WTC11 (cell line): ENCODE results near the gene MUC21. TPM values are rescaled to one million over a fixed set of nuclear protein-coding genes. Genes with fewer than 3 reads are reported as not detected.

ENCODE experiments used
- ATAC-seq: fragments of 200-7000 bp; cut with Tn5 transposase; 2 replicates; pipeline ENCODE4 v1.10.0; 2021; ENCODE audit warnings: mild to moderate bottlenecking, moderate library complexity
- CTCF ChIA-PET: fragments of 300-600 bp; sonication (Branson Sonifier 250); formaldehyde crosslinking; loops from one replicate; lab custom pipeline; 2021; ENCODE audit warnings: antibody characterized with exemption; lab: Charles Lee
- POLR2A ChIA-PET: fragments of 350-600 bp; sonication (Branson Sonifier 250); formaldehyde crosslinking; loops from one replicate; lab custom pipeline; 2021; ENCODE audit warnings: antibody characterized with exemption; lab: Charles Lee
- DNase-seq: peaks from one replicate; pipeline ENCODE4 v3.0.0; 2021; ENCODE audit warnings: low spot score
- H3K27ac Mint-ChIP-seq: 2 replicates; pipeline ENCODE4 v1.8.0; 2021; ENCODE audit warnings: mixed read lengths
- H3K27me3 Mint-ChIP-seq: 2 replicates; pipeline ENCODE4 v1.8.0; 2021; ENCODE audit warnings: low read depth, mild to moderate bottlenecking, moderate library complexity, mixed read lengths
- H3K36me3 Mint-ChIP-seq: 2 replicates; pipeline ENCODE4 v1.8.0; 2021; ENCODE audit warnings: mixed read lengths
- H3K4me1 Mint-ChIP-seq: 2 replicates; pipeline ENCODE4 v1.8.0; 2022; ENCODE audit warnings: mixed read lengths
- H3K4me3 Mint-ChIP-seq: 2 replicates; pipeline ENCODE4 v1.8.0; 2021; ENCODE audit warnings: mild to moderate bottlenecking, moderate library complexity, mixed read lengths
- H3K9me3 Mint-ChIP-seq: 2 replicates; pipeline ENCODE4 v1.8.0; 2021; ENCODE audit warnings: mixed read lengths
- CREB1 ChIP-seq: sonication (generic); formaldehyde crosslinking; IDR thresholded peaks from 2 replicates; pipeline ENCODE4 v1.8.0; 2023; ENCODE audit warnings: mild to moderate bottlenecking, missing genetic modification reagents
- EMX1 ChIP-seq: fragments of 250-450 bp; sonication (Bioruptor Pico); IDR thresholded peaks from 2 replicates; pipeline ENCODE4 v1.8.0; 2021; ENCODE audit warnings: mild to moderate bottlenecking
- GRHL2 ChIP-seq: fragments of 250-450 bp; sonication (Bioruptor Pico); IDR thresholded peaks from 2 replicates; pipeline ENCODE4 v1.8.0; 2022; ENCODE audit warnings: mild to moderate bottlenecking, moderate library complexity; ENCODE audit not compliant: insufficient replicate concordance, severe bottlenecking
- GTF2I ChIP-seq: fragments of 250-450 bp; sonication (Bioruptor Pico); conservative IDR thresholded peaks from 2 replicates; pipeline ENCODE4 v1.4.0; 2021; ENCODE audit warnings: mild to moderate bottlenecking
- HMGA2 ChIP-seq: fragments of 250-450 bp; sonication (Bioruptor Pico); IDR thresholded peaks from 2 replicates; pipeline ENCODE4 v1.4.0; 2021; ENCODE audit warnings: mild to moderate bottlenecking, moderate library complexity
- NR2C2 ChIP-seq: sonication (generic); formaldehyde crosslinking; IDR thresholded peaks from 2 replicates; pipeline ENCODE4 v1.8.0; 2022; ENCODE audit warnings: mild to moderate bottlenecking, missing genetic modification reagents
- SOX15 ChIP-seq: fragments of 250-450 bp; sonication (Bioruptor Pico); IDR thresholded peaks from 2 replicates; pipeline ENCODE4 v1.9.0; 2021; ENCODE audit warnings: mild to moderate bottlenecking
- SP1 ChIP-seq: sonication (generic); formaldehyde crosslinking; conservative IDR thresholded peaks from 2 replicates; pipeline ENCODE4 v1.8.1; 2022; ENCODE audit warnings: missing genetic modification reagents
- ZNF121 ChIP-seq: sonication (generic); formaldehyde crosslinking; IDR thresholded peaks from 2 replicates; pipeline ENCODE4 v1.8.0; 2023; ENCODE audit warnings: missing genetic modification reagents
- ZNF317 ChIP-seq: sonication (generic); formaldehyde crosslinking; IDR thresholded peaks from 2 replicates; pipeline ENCODE4 v1.8.1; 2023; ENCODE audit warnings: low read depth, mild to moderate bottlenecking, moderate library complexity, missing genetic modification reagents, borderline replicate concordance
- ZNF416 ChIP-seq: fragments of 250-450 bp; sonication (Bioruptor Pico); IDR thresholded peaks from 2 replicates; pipeline ENCODE4 v1.9.0; 2021; ENCODE audit warnings: mild to moderate bottlenecking, inconsistent platforms
- total RNA-seq: library from RNA; stranded (reverse); gene quantifications from 3 replicates; pipeline ENCODE4 v1.2.3, GENCODE V29; 2021
- TF ChIP-seq, protein P1 (sequence below): fragments of 250-450 bp; sonication (Bioruptor Pico); conservative IDR thresholded peaks from 2 replicates; pipeline ENCODE4 v1.9.0; 2021; ENCODE audit warnings: mild to moderate bottlenecking
- TF ChIP-seq, protein P2 (sequence below): sonication (generic); formaldehyde crosslinking; IDR thresholded peaks from 2 replicates; pipeline ENCODE4 v1.8.1; 2023; ENCODE audit warnings: mild to moderate bottlenecking, moderate library complexity, missing genetic modification reagents
- TF ChIP-seq, protein P3 (sequence below): fragments of 200-600 bp; IDR thresholded peaks from 2 replicates; pipeline ENCODE4 v1.8.0; 2022; ENCODE audit warnings: antibody characterized with exemption
- TF ChIP-seq, protein P4 (sequence below): sonication (generic); formaldehyde crosslinking; IDR thresholded peaks from 2 replicates; pipeline ENCODE4 v1.8.1; 2023; ENCODE audit warnings: mild to moderate bottlenecking, missing genetic modification reagents, borderline replicate concordance
- TF ChIP-seq, protein P5 (sequence below): sonication (generic); formaldehyde crosslinking; IDR thresholded peaks from 2 replicates; pipeline ENCODE4 v1.8.1; 2023; ENCODE audit warnings: mild to moderate bottlenecking, missing genetic modification reagents

MUC21 gene
- total RNA-seq, 1 experiment from 2014 or later = not detected

DNA sequence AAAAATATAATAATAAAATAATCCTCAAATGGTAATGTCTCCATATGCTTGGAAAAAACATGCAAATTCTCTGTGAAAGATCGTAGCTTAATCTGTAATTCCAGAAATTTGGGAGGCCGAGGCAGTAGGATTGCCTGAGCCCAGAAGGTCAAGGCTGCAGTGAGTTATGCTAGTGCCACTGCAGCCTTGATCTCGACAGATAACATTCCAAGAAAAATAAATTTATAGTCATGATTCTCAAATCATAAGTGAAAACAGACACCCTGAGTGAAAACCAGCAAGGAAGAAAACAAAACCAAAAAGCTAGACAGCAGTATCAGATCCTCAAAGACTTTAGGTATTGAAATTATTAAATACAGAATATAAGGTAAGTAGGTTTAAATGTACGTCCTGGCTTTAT lies 3.8 kb upstream of the MUC21 start (continued):
- TF ChIP-seq, protein P1, sequence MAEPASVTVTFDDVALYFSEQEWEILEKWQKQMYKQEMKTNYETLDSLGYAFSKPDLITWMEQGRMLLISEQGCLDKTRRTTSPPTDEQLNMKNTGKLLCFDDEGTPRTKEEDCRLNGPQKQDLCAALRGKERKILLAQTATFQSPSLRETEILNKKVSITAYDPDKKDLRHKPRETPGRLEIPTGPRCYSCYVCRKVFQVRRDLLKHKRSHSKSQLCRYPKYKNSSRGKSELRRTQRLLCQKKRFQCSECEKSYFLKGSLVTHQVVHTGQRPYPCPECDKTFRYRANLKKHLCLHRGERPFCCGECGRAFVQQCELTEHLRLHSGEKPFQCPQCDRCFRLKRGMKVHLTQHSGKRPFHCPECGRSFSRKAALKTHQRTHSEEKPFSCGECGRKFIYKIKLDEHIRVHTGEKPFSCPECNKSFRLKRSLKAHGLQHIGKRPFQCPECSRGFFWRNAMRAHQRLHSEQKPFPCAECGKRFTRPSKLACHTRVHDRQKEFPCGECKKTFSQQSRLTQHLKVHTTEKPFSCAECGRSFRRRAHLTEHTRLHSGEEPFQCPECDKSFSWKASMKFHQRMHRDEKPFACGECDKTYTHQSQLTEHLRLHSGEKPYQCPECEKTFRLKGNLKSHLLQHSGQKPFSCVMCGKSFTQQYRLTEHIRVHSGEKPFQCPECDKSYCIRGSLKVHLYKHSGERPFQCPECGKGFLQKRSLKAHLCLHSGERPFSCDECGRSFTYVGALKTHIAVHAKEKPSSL (CRISPR knock-in tag) = no peak
- no peak for TF ChIP-seq ZNF416 (CRISPR knock-in tag)
- no peak for TF ChIP-seq ZNF317 (CRISPR knock-in tag)
- TF ChIP-seq, protein P2, sequence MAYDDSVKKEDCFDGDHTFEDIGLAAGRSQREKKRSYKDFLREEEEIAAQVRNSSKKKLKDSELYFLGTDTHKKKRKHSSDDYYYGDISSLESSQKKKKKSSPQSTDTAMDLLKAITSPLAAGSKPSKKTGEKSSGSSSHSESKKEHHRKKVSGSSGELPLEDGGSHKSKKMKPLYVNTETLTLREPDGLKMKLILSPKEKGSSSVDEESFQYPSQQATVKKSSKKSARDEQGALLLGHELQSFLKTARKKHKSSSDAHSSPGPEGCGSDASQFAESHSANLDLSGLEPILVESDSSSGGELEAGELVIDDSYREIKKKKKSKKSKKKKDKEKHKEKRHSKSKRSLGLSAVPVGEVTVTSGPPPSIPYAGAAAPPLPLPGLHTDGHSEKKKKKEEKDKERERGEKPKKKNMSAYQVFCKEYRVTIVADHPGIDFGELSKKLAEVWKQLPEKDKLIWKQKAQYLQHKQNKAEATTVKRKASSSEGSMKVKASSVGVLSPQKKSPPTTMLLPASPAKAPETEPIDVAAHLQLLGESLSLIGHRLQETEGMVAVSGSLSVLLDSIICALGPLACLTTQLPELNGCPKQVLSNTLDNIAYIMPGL (CRISPR knock-in tag) = no peak

DNA sequence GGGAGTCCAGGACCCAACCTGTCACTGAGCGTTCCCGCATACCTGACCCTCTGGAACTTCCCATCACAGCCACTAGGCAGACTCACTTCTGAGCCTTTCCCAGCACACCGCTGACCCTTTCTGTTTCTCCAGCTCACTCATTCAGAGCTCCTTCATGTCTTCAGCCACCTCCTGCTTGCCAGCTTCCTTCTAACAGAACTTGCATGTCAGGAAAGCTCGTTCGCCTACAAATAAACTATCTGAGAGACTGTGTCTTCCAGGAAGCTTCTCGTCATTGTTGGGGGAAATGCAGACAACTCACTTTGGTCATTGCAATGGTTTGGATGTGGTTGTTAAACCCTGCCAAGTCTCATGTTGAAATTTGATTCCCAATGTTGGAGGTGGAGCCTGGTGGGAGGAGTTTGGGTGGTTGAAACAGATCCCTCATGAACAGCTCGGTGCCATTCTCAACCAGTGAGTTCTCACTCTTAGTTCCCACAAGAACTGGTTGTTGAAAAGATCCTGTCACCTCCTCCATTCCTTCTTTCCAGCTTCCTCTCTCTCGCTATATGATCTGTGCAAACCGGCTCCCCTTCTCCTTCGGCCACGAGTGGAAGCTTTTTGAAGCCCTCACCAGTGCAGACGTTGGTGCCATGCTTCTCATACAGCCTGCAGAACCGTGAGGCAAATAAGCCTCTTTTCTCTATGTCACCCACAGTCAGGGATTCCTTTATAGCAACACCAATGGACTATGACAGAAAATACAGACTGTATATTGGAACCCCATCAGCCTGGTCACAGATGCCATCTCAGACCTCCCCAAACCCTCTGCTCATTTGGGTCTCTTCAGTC lies 1.4 kb upstream of the MUC21 start:
- ChIA-PET POLR2A (interaction anchor here (1.0 kb wide), 1 partner anchor 68 kb away, joined by 3 read pairs; the partner anchor contains the start of gene VARS2), CTCF (interaction anchor here (0.6 to 3.1 kb wide), 28 partner anchors 9 to 303 kb away, joined by 3 to 23 read pairs (median 4); partner anchors contain the start of genes GTF2H4, NRM and VARS2)
- peak; percentile 67 for DNase-seq
- TF ChIP-seq HMGA2 = no peak
- peak; percentile 45; the same call in 1 of the 2 replicates for TF ChIP-seq SP1 (CRISPR knock-in tag)
- no peak for TF ChIP-seq CREB1
- TF ChIP-seq SOX15 = no peak
- Mint-ChIP-seq H3K27me3 (no peaks in the 10 kb centered on the region; the same call in none of the 2 replicates), H3K4me3 (peak overlapping the region; percentile 57), H3K27ac (peak overlapping the region; percentile 92), H3K36me3 (no peaks in the 10 kb centered on the region), H3K9me3 (peaks cover 3% of the 10 kb centered on the region; the same call in 1 of the 2 replicates), H3K4me1 (peaks cover 21% of the 10 kb centered on the region)
- ATAC-seq = peak; percentile 99

DNA sequence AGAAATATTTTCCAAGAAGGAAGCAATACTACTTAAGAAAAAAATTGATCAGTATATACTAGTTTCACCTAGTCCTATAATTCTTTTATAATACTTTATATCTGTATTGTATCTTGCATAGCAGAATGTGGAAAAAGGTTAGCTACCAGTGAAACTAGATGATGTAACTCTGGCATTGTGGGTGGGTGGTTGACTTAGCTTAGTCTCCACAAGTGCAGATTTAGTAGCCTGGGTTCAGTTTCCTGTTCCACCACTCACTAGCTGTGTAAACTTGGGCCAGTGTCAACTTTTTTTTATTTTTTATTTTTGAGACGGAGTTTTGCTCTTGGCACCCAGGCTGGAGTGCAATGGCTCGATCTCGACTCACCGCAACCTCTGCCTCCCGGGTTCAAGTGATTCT lies 2.0 kb downstream of the MUC21 start:
- no peaks in the 10 kb centered on the region for H3K36me3 Mint-ChIP-seq
- no peaks in the 10 kb centered on the region for H3K9me3 Mint-ChIP-seq
- DNase-seq = no peak
- CTCF ChIA-PET = no interaction called here
- H3K27me3 Mint-ChIP-seq = no peaks in the 10 kb centered on the region; the same call in none of the 2 replicates
- ATAC-seq = no peak
- POLR2A ChIA-PET = no interaction called here
- no peak overlapping the region for H3K4me3 Mint-ChIP-seq
- no peak overlapping the region for H3K27ac Mint-ChIP-seq
- H3K4me1 Mint-ChIP-seq = peaks cover 22% of the 10 kb centered on the region
- TF ChIP-seq, protein P3, sequence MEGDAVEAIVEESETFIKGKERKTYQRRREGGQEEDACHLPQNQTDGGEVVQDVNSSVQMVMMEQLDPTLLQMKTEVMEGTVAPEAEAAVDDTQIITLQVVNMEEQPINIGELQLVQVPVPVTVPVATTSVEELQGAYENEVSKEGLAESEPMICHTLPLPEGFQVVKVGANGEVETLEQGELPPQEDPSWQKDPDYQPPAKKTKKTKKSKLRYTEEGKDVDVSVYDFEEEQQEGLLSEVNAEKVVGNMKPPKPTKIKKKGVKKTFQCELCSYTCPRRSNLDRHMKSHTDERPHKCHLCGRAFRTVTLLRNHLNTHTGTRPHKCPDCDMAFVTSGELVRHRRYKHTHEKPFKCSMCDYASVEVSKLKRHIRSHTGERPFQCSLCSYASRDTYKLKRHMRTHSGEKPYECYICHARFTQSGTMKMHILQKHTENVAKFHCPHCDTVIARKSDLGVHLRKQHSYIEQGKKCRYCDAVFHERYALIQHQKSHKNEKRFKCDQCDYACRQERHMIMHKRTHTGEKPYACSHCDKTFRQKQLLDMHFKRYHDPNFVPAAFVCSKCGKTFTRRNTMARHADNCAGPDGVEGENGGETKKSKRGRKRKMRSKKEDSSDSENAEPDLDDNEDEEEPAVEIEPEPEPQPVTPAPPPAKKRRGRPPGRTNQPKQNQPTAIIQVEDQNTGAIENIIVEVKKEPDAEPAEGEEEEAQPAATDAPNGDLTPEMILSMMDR = no peak
- TF ChIP-seq, protein P4, sequence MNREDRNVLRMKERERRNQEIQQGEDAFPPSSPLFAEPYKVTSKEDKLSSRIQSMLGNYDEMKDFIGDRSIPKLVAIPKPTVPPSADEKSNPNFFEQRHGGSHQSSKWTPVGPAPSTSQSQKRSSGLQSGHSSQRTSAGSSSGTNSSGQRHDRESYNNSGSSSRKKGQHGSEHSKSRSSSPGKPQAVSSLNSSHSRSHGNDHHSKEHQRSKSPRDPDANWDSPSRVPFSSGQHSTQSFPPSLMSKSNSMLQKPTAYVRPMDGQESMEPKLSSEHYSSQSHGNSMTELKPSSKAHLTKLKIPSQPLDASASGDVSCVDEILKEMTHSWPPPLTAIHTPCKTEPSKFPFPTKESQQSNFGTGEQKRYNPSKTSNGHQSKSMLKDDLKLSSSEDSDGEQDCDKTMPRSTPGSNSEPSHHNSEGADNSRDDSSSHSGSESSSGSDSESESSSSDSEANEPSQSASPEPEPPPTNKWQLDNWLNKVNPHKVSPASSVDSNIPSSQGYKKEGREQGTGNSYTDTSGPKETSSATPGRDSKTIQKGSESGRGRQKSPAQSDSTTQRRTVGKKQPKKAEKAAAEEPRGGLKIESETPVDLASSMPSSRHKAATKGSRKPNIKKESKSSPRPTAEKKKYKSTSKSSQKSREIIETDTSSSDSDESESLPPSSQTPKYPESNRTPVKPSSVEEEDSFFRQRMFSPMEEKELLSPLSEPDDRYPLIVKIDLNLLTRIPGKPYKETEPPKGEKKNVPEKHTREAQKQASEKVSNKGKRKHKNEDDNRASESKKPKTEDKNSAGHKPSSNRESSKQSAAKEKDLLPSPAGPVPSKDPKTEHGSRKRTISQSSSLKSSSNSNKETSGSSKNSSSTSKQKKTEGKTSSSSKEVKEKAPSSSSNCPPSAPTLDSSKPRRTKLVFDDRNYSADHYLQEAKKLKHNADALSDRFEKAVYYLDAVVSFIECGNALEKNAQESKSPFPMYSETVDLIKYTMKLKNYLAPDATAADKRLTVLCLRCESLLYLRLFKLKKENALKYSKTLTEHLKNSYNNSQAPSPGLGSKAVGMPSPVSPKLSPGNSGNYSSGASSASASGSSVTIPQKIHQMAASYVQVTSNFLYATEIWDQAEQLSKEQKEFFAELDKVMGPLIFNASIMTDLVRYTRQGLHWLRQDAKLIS (CRISPR knock-in tag) = no peak
- TF ChIP-seq ZNF121 (CRISPR knock-in tag) (no peak), GTF2I (CRISPR knock-in tag) (no peak), NR2C2 (CRISPR knock-in tag) (no peak), EMX1 (CRISPR knock-in tag) (no peak), HMGA2 (no peak), GRHL2 (CRISPR knock-in tag) (no peak)
- TF ChIP-seq, protein P5, sequence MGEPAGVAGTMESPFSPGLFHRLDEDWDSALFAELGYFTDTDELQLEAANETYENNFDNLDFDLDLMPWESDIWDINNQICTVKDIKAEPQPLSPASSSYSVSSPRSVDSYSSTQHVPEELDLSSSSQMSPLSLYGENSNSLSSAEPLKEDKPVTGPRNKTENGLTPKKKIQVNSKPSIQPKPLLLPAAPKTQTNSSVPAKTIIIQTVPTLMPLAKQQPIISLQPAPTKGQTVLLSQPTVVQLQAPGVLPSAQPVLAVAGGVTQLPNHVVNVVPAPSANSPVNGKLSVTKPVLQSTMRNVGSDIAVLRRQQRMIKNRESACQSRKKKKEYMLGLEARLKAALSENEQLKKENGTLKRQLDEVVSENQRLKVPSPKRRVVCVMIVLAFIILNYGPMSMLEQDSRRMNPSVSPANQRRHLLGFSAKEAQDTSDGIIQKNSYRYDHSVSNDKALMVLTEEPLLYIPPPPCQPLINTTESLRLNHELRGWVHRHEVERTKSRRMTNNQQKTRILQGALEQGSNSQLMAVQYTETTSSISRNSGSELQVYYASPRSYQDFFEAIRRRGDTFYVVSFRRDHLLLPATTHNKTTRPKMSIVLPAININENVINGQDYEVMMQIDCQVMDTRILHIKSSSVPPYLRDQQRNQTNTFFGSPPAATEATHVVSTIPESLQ (CRISPR knock-in tag) = no peak
